Measurements from ENCODE around the gene ZNF597. TPM values are rescaled to one million over a fixed set of nuclear protein-coding genes. Genes with fewer than 3 reads are reported as not detected.
A peak's percentile ranks its signal among the peaks of the same experiment; 100 is the strongest.
"Not testable (repeated sequence)": the region's sequence is repeated elsewhere in the genome, so short reads cannot be mapped to it uniquely, and the experiment has no call there.

ZNF597 gene
- total RNA-seq, 1 donor from 2014 or later: 2.1 TPM

- not testable (repeated sequence) for H3K36me3 ChIP-seq (ENCODE audit: control insufficient read depth in 3 of 3, insufficient read depth in 3 of 3, low read length in 3 of 3); H3K9ac ChIP-seq (ENCODE audit: low read depth in 1 of 3, low read length in 3 of 3); H3K9me3 ChIP-seq (ENCODE audit: control insufficient read depth in 3 of 3, low read length in 3 of 3); H3K4me3 ChIP-seq (ENCODE audit: low read length in 3 of 3); H3K27me3 ChIP-seq (ENCODE audit: control insufficient read depth in 3 of 3, insufficient read depth in 3 of 3, low read length in 3 of 3); H3K27ac ChIP-seq (ENCODE audit: low read depth, low read length)
- H3K4me1 ChIP-seq (ENCODE audit: control insufficient read depth in 3 of 3, insufficient read depth in 3 of 3, low read length in 3 of 3): peaks cover 16 to 45% (median 23%) of the 10 kb centered on the region in 3 donors
Observed at GRCh38 chr16:3474870-3475269, 31.6 kb upstream of the ZNF597 start.

GRCh38 chr16:3474136-3474779, 31.0 kb upstream of the ZNF597 start:
- H3K9ac ChIP-seq (ENCODE audit: low read depth in 1 of 3, low read length in 3 of 3): no peak overlapping the region
- H3K4me1 ChIP-seq (ENCODE audit: control insufficient read depth in 3 of 3, insufficient read depth in 3 of 3, low read length in 3 of 3): peaks cover 19 to 51% (median 25%) of the 10 kb centered on the region in 3 donors
- H3K9me3 ChIP-seq (ENCODE audit: control insufficient read depth in 3 of 3, low read length in 3 of 3): no peaks in the 10 kb centered on the region
- H3K27ac ChIP-seq (ENCODE audit: low read depth, low read length): no peak overlapping the region
- no peaks in the 10 kb centered on the region for H3K27me3 ChIP-seq (ENCODE audit: control insufficient read depth in 3 of 3, insufficient read depth in 3 of 3, low read length in 3 of 3)
- peaks cover 2% of the 10 kb centered on the region in 3 donors for H3K36me3 ChIP-seq (ENCODE audit: control insufficient read depth in 3 of 3, insufficient read depth in 3 of 3, low read length in 3 of 3)
- H3K4me3 ChIP-seq (ENCODE audit: low read length in 3 of 3): no peak overlapping the region

GRCh38 chr16:3473596-3473943, 30.3 kb upstream of the ZNF597 start:
- not testable (repeated sequence) for H3K27ac ChIP-seq (ENCODE audit: low read depth, low read length); H3K4me3 ChIP-seq (ENCODE audit: low read length in 3 of 3)
- peaks cover 19 to 54% (median 24%) of the 10 kb centered on the region in 3 donors for H3K4me1 ChIP-seq (ENCODE audit: control insufficient read depth in 3 of 3, insufficient read depth in 3 of 3, low read length in 3 of 3)

GRCh38 chr16:3472878-3473595, 29.7 kb upstream of the ZNF597 start:
- no peaks in the 10 kb centered on the region for H3K27me3 ChIP-seq (ENCODE audit: control insufficient read depth in 3 of 3, insufficient read depth in 3 of 3, low read length in 3 of 3)
- no peak overlapping the region for H3K27ac ChIP-seq (ENCODE audit: low read depth, low read length)
- H3K4me3 ChIP-seq (ENCODE audit: low read length in 3 of 3): no peak overlapping the region
- H3K36me3 ChIP-seq (ENCODE audit: control insufficient read depth in 3 of 3, insufficient read depth in 3 of 3, low read length in 3 of 3): no peaks in the 10 kb centered on the region
- no peaks in the 10 kb centered on the region for H3K9me3 ChIP-seq (ENCODE audit: control insufficient read depth in 3 of 3, low read length in 3 of 3)
- no peak overlapping the region for H3K9ac ChIP-seq (ENCODE audit: low read depth in 1 of 3, low read length in 3 of 3)
- peaks cover 19 to 55% (median 27%) of the 10 kb centered on the region in 3 donors for H3K4me1 ChIP-seq (ENCODE audit: control insufficient read depth in 3 of 3, insufficient read depth in 3 of 3, low read length in 3 of 3)

More at GRCh38 chr16:3473596-3473943, 30.3 kb upstream of the ZNF597 start:
- not testable (repeated sequence) for H3K36me3 ChIP-seq (ENCODE audit: control insufficient read depth in 3 of 3, insufficient read depth in 3 of 3, low read length in 3 of 3); H3K9ac ChIP-seq (ENCODE audit: low read depth in 1 of 3, low read length in 3 of 3); H3K9me3 ChIP-seq (ENCODE audit: control insufficient read depth in 3 of 3, low read length in 3 of 3); H3K27me3 ChIP-seq (ENCODE audit: control insufficient read depth in 3 of 3, insufficient read depth in 3 of 3, low read length in 3 of 3)

GRCh38 chr16:3471518-3472176, 28.3 kb upstream of the ZNF597 start:
- no peak overlapping the region for H3K27ac ChIP-seq (ENCODE audit: low read depth, low read length)
- no peaks in the 10 kb centered on the region for H3K9me3 ChIP-seq (ENCODE audit: control insufficient read depth in 3 of 3, low read length in 3 of 3)
- no peak overlapping the region for H3K4me3 ChIP-seq (ENCODE audit: low read length in 3 of 3)
- peaks cover 0 to 6% (median 2%) of the 10 kb centered on the region in 3 donors for H3K36me3 ChIP-seq (ENCODE audit: control insufficient read depth in 3 of 3, insufficient read depth in 3 of 3, low read length in 3 of 3)
- H3K9ac ChIP-seq (ENCODE audit: low read depth in 1 of 3, low read length in 3 of 3): no peak overlapping the region
- peaks cover 29 to 68% (median 37%) of the 10 kb centered on the region in 3 donors for H3K4me1 ChIP-seq (ENCODE audit: control insufficient read depth in 3 of 3, insufficient read depth in 3 of 3, low read length in 3 of 3)
- H3K27me3 ChIP-seq (ENCODE audit: control insufficient read depth in 3 of 3, insufficient read depth in 3 of 3, low read length in 3 of 3): no peaks in the 10 kb centered on the region

GRCh38 chr16:3470723-3471122, 27.4 kb upstream of the ZNF597 start:
- no peaks in the 10 kb centered on the region for H3K27me3 ChIP-seq (ENCODE audit: control insufficient read depth in 3 of 3, insufficient read depth in 3 of 3, low read length in 3 of 3)
- no peak overlapping the region for H3K9ac ChIP-seq (ENCODE audit: low read depth in 1 of 3, low read length in 3 of 3)
- H3K4me1 ChIP-seq (ENCODE audit: control insufficient read depth in 3 of 3, insufficient read depth in 3 of 3, low read length in 3 of 3): peaks cover 25 to 70% (median 37%) of the 10 kb centered on the region in 3 donors
- H3K4me3 ChIP-seq (ENCODE audit: low read length in 3 of 3): no peak overlapping the region
- peaks cover 8 to 10% (median 9%) of the 10 kb centered on the region in 3 donors for H3K36me3 ChIP-seq (ENCODE audit: control insufficient read depth in 3 of 3, insufficient read depth in 3 of 3, low read length in 3 of 3)
- H3K27ac ChIP-seq (ENCODE audit: low read depth, low read length): no peak overlapping the region
- H3K9me3 ChIP-seq (ENCODE audit: control insufficient read depth in 3 of 3, low read length in 3 of 3): no peaks in the 10 kb centered on the region

- H3K36me3 ChIP-seq (ENCODE audit: control insufficient read depth in 3 of 3, insufficient read depth in 3 of 3, low read length in 3 of 3): peaks cover 8 to 13% (median 10%) of the 10 kb centered on the region in 3 donors
- no peaks in the 10 kb centered on the region for H3K9me3 ChIP-seq (ENCODE audit: control insufficient read depth in 3 of 3, low read length in 3 of 3)
- H3K4me1 ChIP-seq (ENCODE audit: control insufficient read depth in 3 of 3, insufficient read depth in 3 of 3, low read length in 3 of 3): peaks cover 28 to 71% (median 35%) of the 10 kb centered on the region in 3 donors
- H3K4me3 ChIP-seq (ENCODE audit: low read length in 3 of 3): no peak overlapping the region
- no peaks in the 10 kb centered on the region for H3K27me3 ChIP-seq (ENCODE audit: control insufficient read depth in 3 of 3, insufficient read depth in 3 of 3, low read length in 3 of 3)
- H3K27ac ChIP-seq (ENCODE audit: low read depth, low read length): no peak overlapping the region
- no peak overlapping the region for H3K9ac ChIP-seq (ENCODE audit: low read depth in 1 of 3, low read length in 3 of 3)
Observed at GRCh38 chr16:3469736-3470135, 26.4 kb upstream of the ZNF597 start.

GRCh38 chr16:3468501-3468900, 25.2 kb upstream of the ZNF597 start:
- H3K27me3 ChIP-seq (ENCODE audit: control insufficient read depth in 3 of 3, insufficient read depth in 3 of 3, low read length in 3 of 3): no peaks in the 10 kb centered on the region
- peaks cover 8 to 13% (median 10%) of the 10 kb centered on the region in 3 donors for H3K36me3 ChIP-seq (ENCODE audit: control insufficient read depth in 3 of 3, insufficient read depth in 3 of 3, low read length in 3 of 3)
- no peak overlapping the region for H3K27ac ChIP-seq (ENCODE audit: low read depth, low read length)
- H3K9me3 ChIP-seq (ENCODE audit: control insufficient read depth in 3 of 3, low read length in 3 of 3): no peaks in the 10 kb centered on the region
- H3K9ac ChIP-seq (ENCODE audit: low read depth in 1 of 3, low read length in 3 of 3): no peak overlapping the region
- peaks cover 34 to 66% (median 38%) of the 10 kb centered on the region in 3 donors for H3K4me1 ChIP-seq (ENCODE audit: control insufficient read depth in 3 of 3, insufficient read depth in 3 of 3, low read length in 3 of 3)
- H3K4me3 ChIP-seq (ENCODE audit: low read length in 3 of 3): no peak overlapping the region

- Histone ChIP-seq H3K4me1 (ENCODE audit: control insufficient read depth in 3 of 3, insufficient read depth in 3 of 3, low read length in 3 of 3) (peaks cover 34 to 64% (median 35%) of the 10 kb centered on the region in 3 donors), H3K9ac (ENCODE audit: low read depth in 1 of 3, low read length in 3 of 3) (no peak overlapping the region), H3K27ac (ENCODE audit: low read depth, low read length) (no peak overlapping the region), H3K9me3 (ENCODE audit: control insufficient read depth in 3 of 3, low read length in 3 of 3) (no peaks in the 10 kb centered on the region), H3K27me3 (ENCODE audit: control insufficient read depth in 3 of 3, insufficient read depth in 3 of 3, low read length in 3 of 3) (no peaks in the 10 kb centered on the region), H3K36me3 (ENCODE audit: control insufficient read depth in 3 of 3, insufficient read depth in 3 of 3, low read length in 3 of 3) (peaks cover 8 to 13% (median 10%) of the 10 kb centered on the region in 3 donors), H3K4me3 (ENCODE audit: low read length in 3 of 3) (no peak overlapping the region)
Observed at GRCh38 chr16:3467921-3468320, 24.6 kb upstream of the ZNF597 start.

GRCh38 chr16:3467182-3467581, 23.9 kb upstream of the ZNF597 start:
- H3K4me1 ChIP-seq (ENCODE audit: control insufficient read depth in 3 of 3, insufficient read depth in 3 of 3, low read length in 3 of 3): peaks cover 36 to 68% (median 38%) of the 10 kb centered on the region in 3 donors
- no peak overlapping the region for H3K9ac ChIP-seq (ENCODE audit: low read depth in 1 of 3, low read length in 3 of 3)
- peaks cover 8 to 13% (median 10%) of the 10 kb centered on the region in 3 donors for H3K36me3 ChIP-seq (ENCODE audit: control insufficient read depth in 3 of 3, insufficient read depth in 3 of 3, low read length in 3 of 3)
- no peak overlapping the region for H3K27ac ChIP-seq (ENCODE audit: low read depth, low read length)
- no peaks in the 10 kb centered on the region for H3K9me3 ChIP-seq (ENCODE audit: control insufficient read depth in 3 of 3, low read length in 3 of 3)
- H3K27me3 ChIP-seq (ENCODE audit: control insufficient read depth in 3 of 3, insufficient read depth in 3 of 3, low read length in 3 of 3): no peaks in the 10 kb centered on the region
- H3K4me3 ChIP-seq (ENCODE audit: low read length in 3 of 3): peak overlapping the region in 1 of 3 donors; percentile 22
